ENCODE data around the gene ERC2.

DNA sequence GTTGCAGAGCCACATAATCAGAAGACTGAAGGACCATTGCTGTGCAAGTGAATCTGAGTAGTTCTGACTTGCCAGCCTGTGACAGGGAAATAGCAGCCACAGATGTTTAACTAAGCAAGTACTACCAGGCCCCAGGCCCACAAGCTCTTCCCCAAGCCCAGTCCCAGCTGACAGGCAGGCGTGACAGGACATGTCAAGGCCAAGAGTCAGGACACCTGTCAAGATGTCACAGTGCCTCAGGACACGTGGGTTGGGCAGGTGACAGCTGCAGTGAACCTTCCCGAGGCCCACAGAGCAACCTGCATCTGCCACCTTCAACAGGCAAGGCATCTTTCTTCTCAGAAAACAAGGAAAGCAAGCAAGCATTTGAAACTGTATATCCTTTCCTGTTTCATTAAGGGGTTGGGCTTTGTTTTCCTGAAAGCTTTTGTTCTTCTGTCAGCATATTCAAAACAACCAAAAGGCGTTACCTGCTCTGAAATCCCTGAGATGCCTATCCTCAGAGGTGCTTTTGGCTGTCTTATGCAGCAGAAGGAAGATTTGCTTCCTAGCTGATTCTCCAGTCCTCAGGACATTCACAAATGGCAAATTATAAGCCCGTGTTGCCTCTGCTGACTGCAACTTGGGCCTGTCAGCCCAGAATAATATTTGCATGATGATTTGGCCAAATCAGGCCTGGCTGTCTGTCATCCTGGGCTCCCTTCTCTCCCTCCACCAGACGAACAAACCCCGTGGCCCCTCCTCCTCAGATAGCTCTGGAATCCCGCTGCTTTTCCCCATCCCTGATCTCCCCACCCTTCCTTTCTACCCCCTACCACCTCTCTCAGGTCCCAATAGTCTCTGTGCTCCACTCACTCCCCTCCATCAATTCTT, 809.3 kb downstream of the ERC2 start:
- TF ChIP-seq POLR2AphosphoS5 (IDR thresholded peaks at IDR 0.05) (no peak), CTCF (IDR thresholded peaks at IDR 0.05) (no peak)
